CD4-positive, alpha-beta T cell treated with Interleukin-4 for 1 hour (primary cell): Measurements from ENCODE around the gene MRRF.
A peak's percentile ranks its signal among the peaks of the same experiment; 100 is the strongest.
"Not testable (repeated sequence)": the region's sequence is repeated elsewhere in the genome, so short reads cannot be mapped to it uniquely, and the experiment has no call there.

ENCODE experiments used
- DNase-seq, 2 donors: peaks; one replicate each; pipeline ENCODE4 v3.0.0-alpha.2; 2020 to 2022

The MRRF gene

GRCh38 chr9:122363131-122363530 is 98.4 kb downstream of the MRRF start:
- not testable (repeated sequence) for DNase-seq

GRCh38 chr9:122364117-122364782 is 99.6 kb downstream of the MRRF start:
- DNase-seq: no peak

- DNase-seq: no peak
Observed at GRCh38 chr9:122364783-122365150, 100.1 kb downstream of the MRRF start.

GRCh38 chr9:122366074-122366660 is 101.5 kb downstream of the MRRF start:
- DNase-seq: no peak

- DNase-seq: no peak
Observed at GRCh38 chr9:122367065-122367464, 102.4 kb downstream of the MRRF start.

- no peak for DNase-seq
Observed at GRCh38 chr9:122367774-122368460, 103.2 kb downstream of the MRRF start.

- DNase-seq: no peak
Observed at GRCh38 chr9:122368642-122369041, 104.0 kb downstream of the MRRF start.

- peak in 1 of 2 donors; percentile 25 for DNase-seq
Observed at GRCh38 chr9:122370303-122370702, 105.6 kb downstream of the MRRF start.

- DNase-seq: peak; percentile 7 to 33
Observed at GRCh38 chr9:122370869-122371755, 106.4 kb downstream of the MRRF start, which contains the start of gene PTGS1. PTGS1 (plus strand) TSS chr9:122371024; CDS start chr9:122371085, 61 bp downstream.

GRCh38 chr9:122371846-122372245 is 107.2 kb downstream of the MRRF start:
- no peak for DNase-seq

- no peak for DNase-seq
Observed at GRCh38 chr9:122372856-122373845, 108.5 kb downstream of the MRRF start.

GRCh38 chr9:122374885-122375420 is 110.3 kb downstream of the MRRF start:
- DNase-seq: no peak

GRCh38 chr9:122376796-122377195 is 112.1 kb downstream of the MRRF start:
- DNase-seq: no peak

- no peak for DNase-seq
Observed at GRCh38 chr9:122377241-122378164, 112.8 kb downstream of the MRRF start.

- DNase-seq: no peak
Observed at GRCh38 chr9:122378236-122378635, 113.6 kb downstream of the MRRF start.

- DNase-seq: no peak
Observed at GRCh38 chr9:122379340-122379739, 114.7 kb downstream of the MRRF start.

GRCh38 chr9:122380293-122380692 is 115.6 kb downstream of the MRRF start:
- DNase-seq: no peak
